ENCODE measurements around the gene TPPP3. TPM values are rescaled to one million over a fixed set of nuclear protein-coding genes. Genes with fewer than 3 reads are reported as not detected.
A peak's percentile ranks its signal among the peaks of the same experiment; 100 is the strongest.
"Not testable (repeated sequence)": the region's sequence is repeated elsewhere in the genome, so short reads cannot be mapped to it uniquely, and the experiment has no call there.

TPPP3 gene
- polyA plus RNA-seq, 5 donors: 284 to 468 (median 389) TPM

DNA sequence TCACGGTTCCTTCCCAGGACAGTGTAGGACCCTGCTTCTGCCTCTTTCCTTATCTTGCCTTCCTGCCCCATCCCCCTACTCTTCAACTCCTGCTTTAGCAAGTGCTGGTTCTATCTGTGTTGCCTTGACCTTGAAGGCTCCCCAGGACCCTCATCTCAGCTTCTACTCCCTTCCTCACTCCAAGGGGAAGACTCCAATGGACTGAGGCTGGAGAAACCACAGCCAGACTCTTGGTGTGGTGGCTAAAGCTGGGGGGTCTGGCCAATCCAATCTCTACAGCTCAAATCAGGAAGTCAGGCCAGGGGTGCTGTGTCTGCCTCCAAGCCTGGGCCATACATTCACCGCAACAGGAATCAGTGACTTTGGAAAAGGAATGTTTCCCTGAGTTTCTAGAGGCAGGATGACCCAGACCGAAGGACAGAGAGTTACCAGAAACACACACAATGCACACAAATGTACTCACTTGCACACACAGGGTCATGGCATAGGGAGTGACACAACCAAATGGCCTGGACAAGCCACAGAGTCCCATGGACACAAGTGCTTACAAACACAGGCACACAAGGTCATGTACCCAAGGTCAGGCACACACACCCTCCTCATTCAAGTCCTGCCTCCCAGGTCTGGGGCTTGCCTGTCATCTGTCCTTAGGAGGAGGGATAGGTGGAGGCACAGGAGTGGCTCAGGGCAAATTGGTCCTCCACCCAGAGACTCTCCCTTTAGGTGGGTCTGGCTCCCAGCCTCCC lies 35.9 kb upstream of the TPPP3 start:
- no peak for DNase-seq

DNA sequence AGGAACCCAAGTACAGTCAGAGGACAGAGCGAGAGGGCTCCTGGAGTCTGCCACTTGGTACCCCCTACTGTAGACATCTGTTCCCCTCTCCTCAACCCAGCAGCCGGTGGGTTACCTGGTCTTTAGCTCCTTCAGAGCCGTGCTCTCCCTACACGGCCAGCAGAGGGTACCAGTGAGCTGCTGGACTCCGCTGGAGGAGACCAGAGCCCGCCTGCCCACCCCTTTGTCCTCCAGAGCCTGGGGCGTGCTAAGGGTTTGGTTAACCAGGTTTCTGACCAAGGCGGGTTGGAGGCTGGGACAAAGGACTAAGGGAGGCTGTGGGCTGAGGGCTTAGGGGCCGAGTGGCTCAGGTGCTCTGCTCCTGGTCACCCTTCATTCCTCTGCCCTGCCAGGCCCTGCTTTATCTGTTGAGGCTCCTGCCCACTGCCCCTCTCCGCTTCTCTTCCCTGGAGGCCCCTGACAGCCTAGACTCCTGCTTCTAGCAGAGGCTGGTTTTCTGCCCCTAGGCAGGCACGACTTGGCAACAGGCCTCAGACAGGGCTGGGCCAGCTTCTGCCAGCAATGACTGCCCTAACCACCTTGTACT lies 34.9 kb upstream of the TPPP3 start:
- DNase-seq: peak in 1 of 2 donors; percentile 69

DNA sequence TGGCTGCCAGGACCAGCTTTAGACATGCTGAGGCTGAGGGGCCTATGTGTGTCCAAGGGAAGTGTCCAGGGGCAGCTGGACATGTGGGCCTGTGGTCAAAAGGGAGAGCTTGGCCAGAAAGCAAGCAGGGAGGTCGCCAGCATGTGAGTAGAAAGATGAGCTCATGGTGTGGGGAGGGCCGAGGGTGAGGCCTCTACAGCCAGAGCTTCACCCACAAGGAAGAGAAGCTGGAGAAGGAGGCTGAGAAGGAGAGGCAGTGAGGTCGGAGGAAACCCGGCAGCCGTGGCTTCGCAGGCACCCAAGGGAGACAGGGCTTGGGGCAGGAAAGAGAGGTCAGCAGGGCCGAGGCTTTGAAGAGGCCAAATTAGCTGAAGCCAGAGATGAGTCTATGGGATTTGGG lies 33.7 kb upstream of the TPPP3 start:
- DNase-seq: no peak

DNA sequence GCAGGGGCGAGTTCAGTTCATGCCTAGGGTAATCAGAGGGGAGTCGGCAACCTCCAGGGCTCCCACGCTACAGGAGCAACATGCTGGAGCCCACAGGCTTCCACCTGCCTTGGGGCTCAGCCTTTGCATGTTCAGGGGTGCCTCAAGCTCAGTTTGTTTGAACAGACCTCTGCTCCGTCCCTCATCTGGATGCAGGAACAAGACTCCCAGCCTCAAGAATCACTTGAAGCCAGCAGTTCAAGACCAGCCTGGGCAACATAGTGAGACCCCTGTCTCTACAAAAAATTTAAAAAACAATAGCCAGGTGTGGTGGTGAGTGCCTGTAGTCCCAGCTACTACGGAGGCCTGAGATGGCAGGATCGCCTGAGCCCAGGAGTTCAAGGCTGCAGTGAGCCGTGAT lies 32.7 kb upstream of the TPPP3 start:
- no peak for DNase-seq

DNA sequence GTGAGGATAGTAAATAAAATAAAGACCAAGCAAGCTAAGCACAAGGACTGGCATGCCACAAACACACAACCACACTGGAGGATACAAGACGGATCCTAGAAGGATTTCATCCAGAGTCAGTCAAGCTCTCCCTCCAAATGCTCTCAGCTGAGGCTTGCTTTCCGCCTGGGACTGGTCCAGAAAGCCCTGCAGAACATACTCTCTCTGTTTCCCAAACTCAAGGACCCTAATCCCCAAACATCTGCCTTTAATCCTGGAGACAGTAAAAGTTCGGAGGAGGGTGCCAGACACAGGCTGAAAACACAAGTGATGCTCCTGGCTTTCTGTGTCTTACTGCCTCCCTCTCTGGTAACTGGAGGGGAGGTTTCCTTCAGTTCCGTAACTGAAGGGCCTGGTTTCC lies 32.3 kb upstream of the TPPP3 start:
- DNase-seq: no peak

DNA sequence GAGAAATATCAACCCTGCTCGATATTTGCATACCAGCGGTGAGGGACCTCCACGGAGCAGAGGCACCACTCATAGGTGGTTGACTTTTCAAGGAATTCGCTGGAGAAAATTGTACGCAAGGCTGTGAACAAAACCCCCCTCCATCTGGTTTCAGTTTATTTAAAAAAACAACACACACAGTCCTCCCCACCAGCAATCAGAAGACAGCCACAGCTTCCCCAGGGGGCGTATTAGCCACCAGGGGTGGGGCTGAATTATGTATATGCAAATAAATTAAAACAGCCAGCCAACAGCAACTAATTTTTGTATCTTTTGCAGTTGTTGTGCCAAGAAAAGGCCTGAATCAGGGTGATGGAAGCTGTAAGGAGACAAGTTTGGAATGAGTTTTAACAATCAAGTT lies 31.8 kb upstream of the TPPP3 start:
- no peak for DNase-seq

DNA sequence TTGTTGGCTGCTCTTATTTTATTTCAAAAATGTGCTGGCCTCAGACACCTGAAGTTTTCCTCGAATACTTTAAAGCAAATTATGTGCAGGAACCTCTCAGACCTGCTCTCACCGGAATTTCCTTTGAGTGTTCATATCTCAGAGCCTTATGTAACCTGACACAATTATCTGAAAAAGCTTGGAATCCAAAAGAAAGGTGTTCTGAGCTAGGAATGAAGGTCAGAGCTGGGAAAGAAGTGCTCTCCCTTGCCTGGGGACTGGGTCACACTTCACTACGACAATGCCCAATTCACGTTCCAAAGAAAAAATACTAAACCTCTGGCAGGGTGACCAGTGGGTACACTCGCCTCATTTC lies 30.9 kb upstream of the TPPP3 start:
- DNase-seq: no peak

DNA sequence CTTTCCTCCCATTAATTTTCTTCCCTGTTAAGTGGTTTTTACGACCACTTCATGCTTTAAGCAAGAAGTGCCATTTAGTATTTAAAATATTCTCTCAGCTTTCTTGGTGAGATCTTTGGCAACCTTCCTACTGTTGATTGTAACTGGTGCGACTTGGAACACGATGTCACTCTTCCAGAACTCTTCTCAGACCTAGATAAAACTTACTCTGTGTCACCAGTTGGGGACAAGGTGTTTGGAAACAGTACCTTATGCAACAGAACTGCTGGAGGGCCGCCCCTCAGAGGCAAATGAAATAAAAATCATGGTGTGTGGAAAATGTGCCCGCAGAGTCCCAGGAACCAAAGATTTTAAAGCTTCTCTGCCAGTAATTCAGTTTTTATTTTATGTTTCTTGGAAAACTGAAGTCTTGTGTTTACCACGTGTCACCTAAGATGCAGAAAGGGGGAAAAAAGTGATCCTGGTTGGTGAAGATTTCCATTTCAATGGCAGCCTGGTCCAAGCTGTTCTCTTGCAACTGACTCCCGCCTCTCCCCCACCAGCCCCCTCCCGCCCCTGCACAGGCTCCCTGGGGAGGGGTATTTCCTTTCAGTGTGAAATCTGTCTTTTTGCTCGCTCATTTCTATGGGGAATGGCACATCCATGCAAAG lies 30.4 kb upstream of the TPPP3 start:
- no peak for DNase-seq

DNA sequence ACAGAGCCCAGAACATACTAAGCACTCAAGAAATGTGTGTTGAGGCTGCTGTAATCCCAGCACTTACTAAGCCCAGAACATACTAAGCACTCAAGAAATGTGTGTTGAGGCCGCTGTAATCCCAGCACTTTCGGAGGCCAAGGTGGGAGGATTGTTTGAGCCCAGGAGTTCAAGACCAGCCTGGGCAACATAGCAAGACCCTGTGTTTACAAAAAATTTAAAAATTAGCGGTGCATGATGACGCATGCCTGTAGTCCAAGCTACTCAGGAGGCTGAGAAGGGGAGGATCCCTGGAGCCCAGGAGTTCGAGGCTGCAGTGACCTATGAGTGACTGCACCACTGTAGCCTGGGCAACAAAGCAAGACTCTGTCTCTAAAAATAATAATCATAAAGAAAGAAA lies 29.7 kb upstream of the TPPP3 start:
- DNase-seq: no peak

DNA sequence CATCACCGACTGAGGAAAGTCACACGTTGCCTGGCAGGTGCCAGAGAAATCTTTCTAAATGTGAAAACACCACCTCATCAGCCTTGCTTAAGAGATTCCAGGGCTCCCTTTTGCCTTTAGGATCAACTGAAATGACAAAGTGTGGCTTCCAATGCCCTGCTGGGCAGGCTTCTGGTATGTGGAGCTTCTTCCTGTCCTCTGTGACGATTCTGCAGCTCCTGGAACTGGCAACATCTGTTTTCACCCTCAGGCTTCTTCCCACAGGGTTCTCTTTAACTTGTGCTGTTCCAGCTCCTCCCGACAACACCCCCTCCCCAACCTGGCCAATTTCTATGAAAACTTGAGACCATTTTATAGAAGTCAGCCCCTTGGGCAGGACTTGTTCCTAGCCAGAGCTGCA lies 27.7 kb upstream of the TPPP3 start:
- DNase-seq: no peak

DNA sequence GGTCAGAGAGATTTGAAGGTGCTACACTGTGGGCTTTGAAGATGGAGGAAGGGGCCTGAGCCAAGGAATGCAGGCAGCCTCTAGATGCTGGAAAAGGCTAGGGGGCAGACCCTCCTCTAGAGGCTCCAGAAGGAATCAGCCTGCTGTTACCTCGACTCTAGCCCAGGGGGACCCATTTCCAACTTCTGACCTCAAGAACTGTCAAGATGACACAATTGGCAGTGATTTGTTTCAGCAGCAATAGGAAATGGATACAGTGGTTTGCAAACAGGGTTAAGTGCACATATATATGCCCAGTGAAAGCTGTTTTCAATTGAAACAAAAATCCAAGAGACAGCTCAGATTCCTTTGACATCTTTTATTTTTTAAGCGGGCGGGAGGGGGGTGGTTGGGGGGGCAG lies 26.6 kb upstream of the TPPP3 start:
- DNase-seq: no peak

DNA sequence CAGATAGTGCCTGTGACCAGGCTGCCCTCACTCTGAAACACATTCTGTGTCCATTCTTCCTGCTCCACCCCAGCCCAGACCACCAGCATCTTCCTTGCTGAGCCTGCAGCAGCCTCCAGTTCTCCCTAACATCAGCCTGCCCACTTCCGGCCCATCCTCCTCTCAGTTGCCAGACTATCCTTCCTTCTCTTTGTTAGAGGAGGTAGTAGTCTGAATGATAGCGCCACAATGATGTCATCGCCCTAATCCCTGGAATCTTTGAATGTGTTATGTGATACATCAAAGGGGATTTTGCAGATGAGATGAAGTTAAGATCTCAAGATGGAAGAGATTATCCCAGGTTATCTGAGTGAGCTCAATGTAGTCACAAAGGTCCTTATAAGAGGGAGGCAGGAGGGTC lies 26.2 kb upstream of the TPPP3 start:
- DNase-seq: no peak

DNA sequence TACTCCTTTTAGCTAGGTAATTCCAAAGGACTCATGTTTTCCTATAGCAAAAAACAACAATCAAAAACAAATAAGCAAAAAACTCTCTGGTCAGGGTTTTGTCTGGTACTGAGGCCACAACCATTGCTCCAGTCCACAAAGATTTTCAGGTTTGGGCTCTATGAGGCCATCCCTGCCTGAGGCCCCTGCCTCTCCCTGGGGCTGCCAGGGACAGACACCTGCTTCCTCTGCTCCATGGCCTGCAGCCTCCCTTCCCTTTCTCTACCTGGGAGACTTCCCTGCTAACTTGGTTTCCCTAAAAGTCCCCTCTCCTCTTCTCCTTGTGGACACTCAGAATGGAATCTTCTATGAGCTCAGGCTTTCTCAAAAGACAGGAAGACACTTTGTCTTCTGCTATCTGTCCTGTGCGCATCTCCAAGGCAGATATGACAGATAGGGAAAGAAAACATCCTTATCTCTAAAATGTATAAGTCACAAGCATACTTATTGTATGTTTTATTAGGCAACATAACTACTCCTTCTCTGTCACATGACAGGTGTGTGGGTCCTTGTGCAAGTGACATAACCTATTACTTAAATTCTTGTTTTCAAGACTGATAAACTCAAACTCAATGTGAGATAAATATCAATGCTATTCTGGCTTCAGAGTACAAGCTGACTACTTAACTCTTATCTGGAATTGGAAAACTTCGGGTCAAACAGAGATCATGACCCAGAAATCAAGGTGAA lies 24.2 kb upstream of the TPPP3 start:
- no peak for DNase-seq

DNA sequence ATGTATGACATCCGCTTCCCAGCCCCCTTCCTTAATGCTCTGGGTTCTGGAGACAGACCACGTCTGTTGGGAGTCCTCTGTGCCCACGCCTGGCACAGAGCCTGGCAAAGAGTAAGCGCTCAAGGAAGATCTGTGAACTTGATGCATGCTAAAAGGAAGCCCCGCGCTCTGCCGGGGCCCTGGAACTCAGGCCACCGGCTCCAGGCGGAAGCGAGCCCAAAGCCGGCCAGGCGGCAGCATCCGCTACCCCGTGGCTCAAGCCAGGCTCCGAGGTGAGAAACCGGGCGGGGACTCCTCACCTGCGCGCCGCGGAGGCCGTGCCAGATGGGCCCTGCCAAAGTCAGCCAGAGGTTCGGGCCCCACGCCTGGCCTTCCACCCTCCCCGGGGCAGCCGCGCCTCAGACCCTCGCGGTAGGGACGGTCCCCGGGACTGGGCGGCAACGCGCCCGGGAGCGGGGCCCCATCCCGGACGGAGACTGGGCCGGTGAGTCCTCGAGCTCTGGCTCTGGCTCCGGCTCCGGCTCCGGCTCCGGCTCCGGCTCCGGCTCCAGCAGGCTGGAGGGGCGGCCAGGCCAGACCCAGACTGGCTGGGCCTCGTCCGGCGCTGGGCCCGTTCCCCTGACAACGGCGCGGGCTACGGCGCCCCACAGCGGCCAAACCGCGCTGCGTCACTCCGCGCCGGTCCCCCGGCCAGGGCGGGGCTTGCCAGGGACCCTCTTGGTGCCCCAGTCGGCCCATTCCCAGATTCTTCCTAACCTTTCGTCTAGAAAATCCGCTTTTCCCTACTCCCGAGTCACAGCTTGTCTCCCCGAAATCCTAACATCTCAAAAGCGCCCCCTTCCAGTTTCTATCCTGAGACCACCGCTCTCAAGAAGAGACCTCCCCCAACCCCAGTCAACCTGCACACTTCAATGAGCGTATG lies 22.8 kb upstream of the TPPP3 start, which contains the start of gene ZDHHC1:
Gene ZDHHC1 (minus strand): TSS at position 606 of the 922 bp plus-strand sequence. CDS start 8,702 bp downstream, outside the sequence.
- peak in 1 of 2 donors; percentile 79 for DNase-seq

DNA sequence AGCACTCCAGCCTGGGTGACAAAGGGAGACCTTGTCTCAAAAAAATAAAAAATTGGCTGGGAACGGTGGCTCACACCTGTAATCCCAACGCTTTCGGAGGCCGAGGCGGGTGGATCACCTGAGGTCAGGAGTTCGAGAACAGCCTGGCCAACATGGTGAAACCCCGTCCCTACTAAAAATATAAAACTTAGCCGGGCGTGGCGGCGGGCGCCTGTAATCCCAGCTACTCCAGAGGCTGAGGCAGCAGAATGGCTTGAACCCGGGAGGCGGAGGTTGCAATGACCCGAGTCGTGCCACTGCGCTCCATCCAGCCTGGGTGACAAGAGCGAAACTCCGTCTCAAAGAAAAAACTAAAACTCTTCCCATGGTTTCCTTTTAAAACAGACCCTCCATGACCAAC lies 22.1 kb upstream of the TPPP3 start:
- not testable (repeated sequence) for DNase-seq

DNA sequence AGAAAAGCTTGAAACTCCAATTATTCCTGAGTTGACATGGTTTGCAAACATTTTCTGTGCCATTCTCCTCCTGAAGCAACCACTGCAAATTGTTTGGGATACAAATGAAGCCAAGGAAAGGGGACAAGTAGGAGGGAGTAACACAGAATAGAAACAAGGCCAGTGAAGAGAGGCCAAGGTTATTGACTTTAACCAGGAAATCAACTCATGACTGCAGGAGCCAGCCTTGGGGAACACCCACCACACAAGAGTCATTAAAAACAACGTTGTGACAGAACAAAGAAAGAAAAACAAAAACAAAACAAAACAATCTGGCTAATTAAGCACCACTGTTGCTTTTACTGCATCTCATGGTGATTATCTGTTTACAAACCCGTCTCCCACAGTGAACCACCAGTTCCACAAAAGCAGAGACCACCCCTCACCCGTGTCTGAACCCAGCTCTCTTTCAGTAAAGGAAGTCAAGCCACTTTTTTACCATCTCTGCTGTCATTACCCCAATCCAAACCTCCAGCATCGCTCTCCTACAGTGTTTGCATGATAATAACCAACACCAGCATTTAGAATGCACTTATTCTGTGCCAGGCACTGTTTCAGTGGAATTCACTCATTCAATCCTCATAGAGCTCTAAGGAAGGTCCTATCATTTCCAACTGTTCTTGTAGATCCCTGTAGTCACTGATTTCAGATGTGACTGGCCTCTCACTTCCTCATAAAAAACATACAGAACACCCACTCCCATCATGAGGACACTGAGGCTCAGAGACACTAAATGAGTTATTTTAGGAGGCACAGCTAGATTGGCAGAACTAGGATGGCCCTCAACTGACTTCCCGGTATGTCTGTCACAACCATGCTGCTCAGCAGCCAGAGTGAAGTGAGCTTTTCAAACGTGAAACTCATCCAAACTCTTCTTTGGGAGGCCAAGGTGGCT lies 20.9 kb upstream of the TPPP3 start:
- no peak for DNase-seq

DNA sequence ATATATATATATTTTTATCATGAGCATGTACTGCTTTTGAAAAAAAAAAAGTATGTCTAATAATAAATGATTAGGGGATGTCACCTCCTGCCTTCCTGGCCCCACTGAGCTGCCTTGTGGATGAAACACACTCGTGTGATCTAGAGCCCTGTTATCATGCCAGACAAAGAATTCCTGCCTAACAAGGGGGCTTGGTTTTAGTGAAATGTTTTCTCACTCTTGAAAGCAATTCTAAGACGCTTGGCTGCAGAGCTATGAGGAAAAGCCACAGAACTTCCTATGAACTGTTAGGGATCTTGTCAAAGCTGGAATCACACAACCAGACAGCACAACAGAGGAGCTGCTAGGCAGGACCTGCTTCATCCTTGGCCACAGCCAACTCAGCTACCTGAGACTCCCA lies 19.0 kb upstream of the TPPP3 start:
- DNase-seq: no peak

DNA sequence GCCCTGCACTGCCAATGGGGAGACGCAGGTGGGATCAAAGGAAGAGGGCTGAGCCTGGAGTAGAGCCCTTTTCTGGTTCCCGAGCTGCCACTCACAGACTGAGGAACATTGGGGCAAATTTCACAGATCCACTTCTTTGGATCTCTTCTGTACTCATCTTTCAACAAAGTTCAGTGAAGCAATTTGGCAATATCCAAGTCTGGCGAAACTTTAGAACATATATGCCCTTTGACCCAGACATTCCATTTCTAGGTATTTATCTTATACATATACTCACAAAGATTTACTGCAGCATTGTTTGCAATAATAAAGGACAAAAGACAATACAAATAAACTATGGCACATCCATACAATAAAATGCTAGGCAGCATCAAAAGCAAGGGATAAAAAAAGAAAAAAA lies 18.0 kb upstream of the TPPP3 start:
- DNase-seq: no peak

DNA sequence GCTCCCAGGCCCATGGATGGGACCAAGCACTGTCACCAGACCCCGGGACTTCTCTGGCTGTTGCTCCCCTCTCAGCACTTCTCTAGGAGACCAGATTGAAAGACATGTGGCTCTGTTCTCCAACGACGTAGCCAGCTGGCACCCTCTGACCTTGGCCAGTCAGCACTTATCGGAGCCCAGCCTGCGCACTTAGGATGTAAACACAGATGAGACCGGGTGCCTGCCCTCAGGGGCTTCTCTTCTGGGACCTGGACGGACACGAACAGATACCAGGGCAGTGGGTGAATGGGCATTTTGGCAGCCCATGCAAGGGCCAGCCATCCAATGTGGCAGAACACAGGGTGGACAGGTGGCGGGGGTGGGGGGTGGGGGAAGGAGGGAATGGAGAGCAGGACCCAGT lies 16.3 kb upstream of the TPPP3 start:
- DNase-seq: no peak

DNA sequence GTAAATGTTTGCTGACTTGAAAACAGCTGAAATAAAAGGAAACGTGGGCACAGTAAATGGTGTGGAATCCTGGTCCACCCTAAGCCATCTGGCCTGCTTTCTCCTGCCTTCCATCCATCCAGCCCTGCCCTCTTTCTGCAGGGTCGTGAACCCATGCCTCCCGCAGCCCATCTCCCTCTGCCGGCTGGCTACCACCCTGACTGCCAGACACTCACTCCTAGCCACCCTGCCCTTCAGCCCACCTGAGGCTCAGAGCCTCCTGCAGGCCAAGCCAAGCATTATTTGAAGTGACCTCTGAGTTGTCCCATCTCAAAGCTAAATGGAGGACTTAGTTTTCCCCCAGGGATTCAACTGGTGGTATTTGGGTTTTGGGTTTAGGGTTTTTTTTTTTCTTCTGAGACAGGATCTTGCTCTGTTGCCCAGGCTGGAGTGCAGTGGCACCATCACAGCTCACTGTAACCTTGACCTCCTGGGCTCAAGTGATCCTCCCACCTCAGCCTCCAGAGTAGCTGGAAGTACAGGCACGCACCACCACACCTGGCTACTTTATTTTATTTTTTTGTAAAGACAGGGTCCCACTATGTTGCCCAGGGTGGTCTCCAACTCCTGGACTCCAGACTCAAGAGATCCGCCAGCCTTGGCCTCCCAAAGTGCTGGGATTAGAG lies 14.6 kb upstream of the TPPP3 start:
- no peak for DNase-seq

Measured in right lung (tissue), 5 donors.